Testis (tissue), 2 donors: ENCODE results near the gene PEF1.

ENCODE experiments used
- CTCF ChIP-seq, 3 experiments: fragments of 450-650 bp in 2 of 3; fragments of 200-600 bp in 1 of 3; sonication (generic) in 1 of 3; IDR thresholded peaks; one replicate each; pipeline ENCODE4 v1.5.1; 2016 to 2019; ENCODE audit warnings: antibody characterized with exemption in 3 of 3, mild to moderate bottlenecking in 2 of 3, moderate library complexity in 1 of 3
- POLR2A ChIP-seq: fragments of 450-650 bp; IDR thresholded peaks from one replicate; pipeline ENCODE4 v1.6.1; 2017; ENCODE audit warnings: antibody characterized with exemption, mild to moderate bottlenecking, moderate library complexity

GRCh38 chr1:31583995-31584868 is 60.4 kb downstream of the PEF1 start:
- TF ChIP-seq CTCF (IDR thresholded peaks at IDR 0.05) (no peak), POLR2A (no peak)
